ENCODE data around the gene RCOR1. TPM values are rescaled to one million over a fixed set of nuclear protein-coding genes. Genes with fewer than 3 reads are reported as not detected.

Gene RCOR1
- total RNA-seq, 1 donor from 2014 or later: 11.0 TPM

DNA sequence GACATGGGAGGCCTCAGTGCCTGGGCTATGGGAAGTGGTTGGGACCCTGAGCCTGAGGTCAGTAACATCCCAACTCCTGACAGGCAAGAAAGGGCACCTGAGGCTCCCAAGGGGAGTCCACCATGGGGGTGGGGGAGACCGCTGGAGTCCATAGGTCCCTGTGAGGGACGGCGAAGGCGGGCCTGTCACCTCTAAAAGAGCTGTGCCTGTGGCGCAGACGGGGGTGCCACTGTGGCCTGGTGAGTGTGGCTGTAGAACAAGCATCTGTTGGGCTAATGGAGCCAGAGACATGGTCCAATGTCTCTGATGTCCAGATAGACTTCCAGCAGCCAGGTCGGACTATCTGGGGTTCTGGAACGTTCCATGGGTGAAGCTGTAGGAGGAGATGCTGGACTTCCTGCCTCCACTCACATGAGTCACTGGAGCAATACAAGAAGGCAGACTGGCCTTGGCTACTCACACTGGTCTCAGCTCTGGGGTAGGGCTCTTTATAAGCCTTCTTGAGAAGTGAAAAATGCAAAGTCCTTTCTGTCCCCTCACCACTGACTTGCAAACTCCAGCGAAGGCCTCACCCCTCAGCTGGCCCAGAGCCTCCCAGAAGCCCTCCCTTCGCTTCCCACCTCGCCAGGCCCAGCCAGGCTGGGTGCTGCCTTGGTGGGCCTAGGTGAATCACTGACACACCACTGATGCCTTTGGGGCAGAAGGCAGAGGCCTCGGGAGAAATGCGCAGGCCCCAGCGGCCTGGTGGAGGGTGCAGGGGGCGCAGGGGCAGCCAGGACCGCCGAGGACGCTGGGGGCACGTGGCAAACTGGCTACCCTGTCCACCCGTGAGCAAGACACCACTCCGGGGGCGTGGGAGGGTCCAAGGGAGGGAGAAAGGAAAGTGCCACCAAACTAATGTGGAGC, 183.7 kb downstream of the RCOR1 start:
- Histone ChIP-seq H3K4me3 (peak overlapping the region; percentile 49), H3K36me3 (no peaks in the 10 kb centered on the region), H3K27ac (replicated peaks) (peak overlapping the region; percentile 80), H3K9me3 (replicated peaks) (no peaks in the 10 kb centered on the region), H3K27me3 (ENCODE audit: low read depth) (peaks cover under 1% of the 10 kb centered on the region), H3K4me1 (peaks cover 26% of the 10 kb centered on the region)
- intact Hi-C loops (cut with micrococcal nuclease): no loop called here
- no peak for DNase-seq
- TF ChIP-seq, protein P1, sequence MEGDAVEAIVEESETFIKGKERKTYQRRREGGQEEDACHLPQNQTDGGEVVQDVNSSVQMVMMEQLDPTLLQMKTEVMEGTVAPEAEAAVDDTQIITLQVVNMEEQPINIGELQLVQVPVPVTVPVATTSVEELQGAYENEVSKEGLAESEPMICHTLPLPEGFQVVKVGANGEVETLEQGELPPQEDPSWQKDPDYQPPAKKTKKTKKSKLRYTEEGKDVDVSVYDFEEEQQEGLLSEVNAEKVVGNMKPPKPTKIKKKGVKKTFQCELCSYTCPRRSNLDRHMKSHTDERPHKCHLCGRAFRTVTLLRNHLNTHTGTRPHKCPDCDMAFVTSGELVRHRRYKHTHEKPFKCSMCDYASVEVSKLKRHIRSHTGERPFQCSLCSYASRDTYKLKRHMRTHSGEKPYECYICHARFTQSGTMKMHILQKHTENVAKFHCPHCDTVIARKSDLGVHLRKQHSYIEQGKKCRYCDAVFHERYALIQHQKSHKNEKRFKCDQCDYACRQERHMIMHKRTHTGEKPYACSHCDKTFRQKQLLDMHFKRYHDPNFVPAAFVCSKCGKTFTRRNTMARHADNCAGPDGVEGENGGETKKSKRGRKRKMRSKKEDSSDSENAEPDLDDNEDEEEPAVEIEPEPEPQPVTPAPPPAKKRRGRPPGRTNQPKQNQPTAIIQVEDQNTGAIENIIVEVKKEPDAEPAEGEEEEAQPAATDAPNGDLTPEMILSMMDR (IDR thresholded peaks at IDR 0.05; ENCODE audit: borderline replicate concordance): no peak

DNA sequence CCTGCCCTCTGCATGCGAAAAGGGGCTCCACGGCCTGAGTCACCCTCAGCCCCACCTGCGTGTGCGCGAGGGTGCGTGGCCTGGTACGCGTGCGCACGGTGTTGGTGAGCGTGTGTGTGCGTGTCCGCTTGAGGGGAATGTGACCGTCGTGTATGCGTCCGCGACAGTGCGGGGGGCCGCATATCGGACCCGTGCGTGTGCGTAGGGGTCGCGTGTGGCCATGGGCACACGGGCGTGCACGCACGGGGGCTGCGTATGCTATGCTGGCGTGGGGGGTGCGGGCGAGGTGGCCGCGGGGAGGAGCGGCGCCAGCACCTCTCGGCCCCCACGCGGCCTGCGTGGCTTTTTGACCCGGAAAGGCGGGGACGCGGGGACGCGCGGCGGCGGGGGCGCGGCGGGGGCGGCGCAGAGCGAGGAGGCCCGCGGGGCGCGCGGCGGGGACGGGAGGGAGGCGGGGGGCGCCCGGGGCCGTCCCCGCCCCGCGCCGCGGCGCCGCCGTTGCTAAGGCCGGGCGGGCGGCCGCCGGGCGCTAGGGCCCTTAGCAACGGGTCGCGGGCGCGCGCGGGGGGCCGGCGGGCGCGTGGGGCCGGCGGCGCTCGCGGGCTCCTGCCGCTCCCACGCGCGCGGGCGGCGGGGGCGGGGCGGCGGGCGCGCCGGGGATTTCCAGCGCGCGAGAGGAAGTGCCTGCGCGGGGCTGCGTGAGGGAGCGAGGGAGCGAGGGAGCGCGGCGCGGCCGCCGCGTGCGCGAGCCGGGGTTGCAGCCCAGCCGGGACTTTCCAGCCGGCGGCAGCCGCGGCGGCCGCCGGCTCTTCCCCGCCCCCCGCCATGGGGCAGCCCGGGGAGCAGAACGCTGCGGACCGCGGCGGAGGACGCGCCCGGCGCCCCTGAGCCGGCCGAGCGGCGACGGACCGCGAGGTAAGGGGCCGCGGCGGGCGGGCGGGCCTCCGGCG, 184.6 kb downstream of the RCOR1 start, which contains the start of gene TRAF3:
Gene TRAF3, plus strand, starts transcription at position 689 of the 950 bp plus-strand sequence. CDS start 92,753 bp downstream, outside the sequence.
- intact Hi-C loops (cut with micrococcal nuclease): no loop called here
- DNase-seq: peak; percentile 71
- Histone ChIP-seq H3K36me3 (no peaks in the 10 kb centered on the region), H3K4me3 (peak within 1 kb of the TSS; percentile 90), H3K4me1 (peaks cover 26% of the 10 kb centered on the region), H3K27me3 (ENCODE audit: low read depth) (no peaks in the 10 kb centered on the region), H3K9me3 (replicated peaks) (no peaks in the 10 kb centered on the region), H3K27ac (replicated peaks) (peak within 1 kb of the TSS; percentile 82)
- TF ChIP-seq, protein P1 (IDR thresholded peaks at IDR 0.05; ENCODE audit: borderline replicate concordance): no peak

DNA sequence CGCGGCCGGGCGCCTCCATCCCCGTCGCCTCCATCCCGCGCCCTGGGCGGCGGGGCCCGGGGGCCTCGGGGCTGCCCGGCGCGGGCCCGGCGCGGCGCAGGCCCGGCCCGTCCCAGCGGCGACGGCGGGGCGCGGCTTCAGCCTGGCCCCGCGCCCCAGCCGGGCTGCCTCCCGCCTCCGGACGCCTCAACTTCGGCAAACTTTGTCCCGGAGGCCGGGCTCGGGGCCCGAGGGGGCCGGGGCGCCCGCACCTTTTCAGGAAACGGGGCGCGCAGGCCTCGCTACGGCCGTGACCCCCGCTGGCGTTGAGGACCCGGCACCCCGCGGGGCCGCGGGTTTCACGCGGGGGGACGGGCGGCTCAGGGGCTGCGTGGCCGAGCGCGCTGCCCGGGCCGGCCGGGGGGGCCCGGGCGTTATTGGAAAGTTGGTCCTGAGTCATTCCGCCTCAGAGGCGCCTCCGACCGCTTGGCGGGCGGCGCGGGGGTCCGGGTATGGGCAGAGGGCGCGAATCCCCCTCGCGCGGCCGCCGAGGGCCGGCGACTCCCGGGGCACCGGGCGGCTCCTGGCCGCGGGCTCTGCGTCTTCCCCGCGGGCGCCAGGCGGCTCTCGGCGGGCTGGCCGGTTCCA, 185.4 kb downstream of the RCOR1 start:
- Histone ChIP-seq H3K4me3 (peak overlapping the region; percentile 90), H3K4me1 (peaks cover 26% of the 10 kb centered on the region), H3K9me3 (replicated peaks) (no peaks in the 10 kb centered on the region), H3K36me3 (no peaks in the 10 kb centered on the region), H3K27me3 (ENCODE audit: low read depth) (no peaks in the 10 kb centered on the region), H3K27ac (replicated peaks) (peak overlapping the region; percentile 82)
- TF ChIP-seq, protein P1 (IDR thresholded peaks at IDR 0.05; ENCODE audit: borderline replicate concordance): no peak
- DNase-seq: peak; percentile 28
- intact Hi-C loops (cut with micrococcal nuclease): no loop called here

DNA sequence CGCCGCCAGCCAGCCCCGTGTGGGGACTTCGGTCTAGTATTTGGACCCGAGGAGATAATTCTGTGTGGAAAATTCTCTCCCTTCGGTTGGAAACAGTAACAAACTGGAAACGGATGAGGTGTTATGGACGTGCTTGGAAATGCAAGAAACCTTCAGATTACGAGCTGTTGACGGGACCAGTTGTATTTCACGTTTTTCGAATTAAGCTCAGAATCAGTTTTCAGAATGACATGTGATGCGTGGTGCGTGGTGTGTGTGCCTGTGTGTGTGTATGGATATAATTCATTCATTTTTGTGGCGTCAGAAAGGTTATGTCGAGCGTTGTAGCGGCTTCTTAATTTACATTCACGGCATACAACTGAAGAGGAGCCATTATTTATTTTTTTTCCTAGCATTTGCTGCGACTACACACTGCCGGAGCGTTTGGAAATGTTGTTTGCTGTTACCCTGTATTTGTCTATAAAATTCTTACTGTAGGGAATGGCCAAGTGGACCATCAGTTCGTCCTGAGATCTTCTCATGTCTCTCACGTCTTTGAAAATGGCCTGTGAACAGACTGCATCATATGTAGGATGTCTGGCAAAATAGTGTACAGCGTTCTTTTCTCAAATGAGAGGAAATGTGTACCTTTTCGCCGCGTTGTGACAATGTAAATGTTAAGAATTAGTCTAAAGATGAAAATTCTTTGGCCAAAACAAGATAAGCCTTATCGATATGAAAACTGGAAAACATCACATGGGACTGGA, 186.1 kb downstream of the RCOR1 start:
- intact Hi-C loops (cut with micrococcal nuclease): no loop called here
- H3K4me1 ChIP-seq: peaks cover 26% of the 10 kb centered on the region
- no peaks in the 10 kb centered on the region for H3K9me3 ChIP-seq (replicated peaks)
- H3K27ac ChIP-seq (replicated peaks): peak overlapping the region; percentile 82
- DNase-seq: no peak
- TF ChIP-seq, protein P1 (IDR thresholded peaks at IDR 0.05; ENCODE audit: borderline replicate concordance): no peak
- peak overlapping the region; percentile 90 for H3K4me3 ChIP-seq
- no peaks in the 10 kb centered on the region for H3K27me3 ChIP-seq (ENCODE audit: low read depth)
- H3K36me3 ChIP-seq: no peaks in the 10 kb centered on the region
